GM12874 (cell line): ENCODE data around the gene EPB41L4B.

Experiments
- TF ChIP-seq, protein P1 (sequence below): IDR thresholded peaks from 2 replicates; pipeline ENCODE4 v1.5.1; 2011; ENCODE audit warnings: low read depth, mild to moderate bottlenecking, control low read depth, low read length, moderate library complexity; ENCODE audit not compliant: insufficient read depth

EPB41L4B gene

GRCh38 chr9:109138421-109138820, 182.4 kb downstream of the EPB41L4B start:
- TF ChIP-seq, protein P1, sequence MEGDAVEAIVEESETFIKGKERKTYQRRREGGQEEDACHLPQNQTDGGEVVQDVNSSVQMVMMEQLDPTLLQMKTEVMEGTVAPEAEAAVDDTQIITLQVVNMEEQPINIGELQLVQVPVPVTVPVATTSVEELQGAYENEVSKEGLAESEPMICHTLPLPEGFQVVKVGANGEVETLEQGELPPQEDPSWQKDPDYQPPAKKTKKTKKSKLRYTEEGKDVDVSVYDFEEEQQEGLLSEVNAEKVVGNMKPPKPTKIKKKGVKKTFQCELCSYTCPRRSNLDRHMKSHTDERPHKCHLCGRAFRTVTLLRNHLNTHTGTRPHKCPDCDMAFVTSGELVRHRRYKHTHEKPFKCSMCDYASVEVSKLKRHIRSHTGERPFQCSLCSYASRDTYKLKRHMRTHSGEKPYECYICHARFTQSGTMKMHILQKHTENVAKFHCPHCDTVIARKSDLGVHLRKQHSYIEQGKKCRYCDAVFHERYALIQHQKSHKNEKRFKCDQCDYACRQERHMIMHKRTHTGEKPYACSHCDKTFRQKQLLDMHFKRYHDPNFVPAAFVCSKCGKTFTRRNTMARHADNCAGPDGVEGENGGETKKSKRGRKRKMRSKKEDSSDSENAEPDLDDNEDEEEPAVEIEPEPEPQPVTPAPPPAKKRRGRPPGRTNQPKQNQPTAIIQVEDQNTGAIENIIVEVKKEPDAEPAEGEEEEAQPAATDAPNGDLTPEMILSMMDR, result no peak

- TF ChIP-seq, protein P1, result no peak
Measured at GRCh38 chr9:109134167-109134578, 186.7 kb downstream of the EPB41L4B start.

GRCh38 chr9:109133533-109133932, 187.3 kb downstream of the EPB41L4B start:
- TF ChIP-seq, protein P1, result no peak

GRCh38 chr9:109132567-109133021, 188.3 kb downstream of the EPB41L4B start:
- TF ChIP-seq, protein P1, result no peak

DNA sequence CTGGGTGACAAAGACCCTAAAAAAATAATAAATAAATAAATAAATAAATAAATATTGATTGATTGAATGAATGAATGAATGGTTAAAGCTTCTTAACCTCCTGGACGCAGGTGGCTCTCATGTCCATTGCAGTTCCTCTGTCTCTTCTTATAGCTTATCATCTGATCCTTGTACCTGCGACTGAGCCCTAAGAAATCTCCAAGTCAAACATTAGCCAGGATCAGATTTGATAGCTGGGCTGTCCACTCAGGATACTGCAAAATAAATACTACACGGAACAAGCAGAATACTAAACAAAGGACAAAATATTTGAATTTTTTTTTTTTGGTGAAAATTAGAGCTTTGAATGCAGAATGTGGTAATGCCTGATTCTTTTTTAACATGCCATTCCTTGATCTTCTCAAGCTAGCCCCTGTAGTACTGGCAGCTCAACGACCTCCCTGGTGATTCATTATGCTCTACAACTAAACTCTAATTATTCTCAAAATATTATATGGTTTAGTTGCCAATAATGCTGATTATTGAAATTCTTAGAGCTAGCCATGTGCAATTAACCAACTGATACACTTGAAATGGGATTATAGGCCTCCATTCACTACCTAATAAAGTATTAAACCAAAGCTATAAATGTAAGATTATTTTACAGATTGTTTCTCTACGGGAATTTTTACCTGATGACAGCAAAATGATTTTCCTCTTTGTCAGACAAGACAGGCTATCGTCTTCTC, 191.2 kb downstream of the EPB41L4B start:
- TF ChIP-seq, protein P1, result no peak

GRCh38 chr9:109124121-109124520, 196.7 kb downstream of the EPB41L4B start:
- TF ChIP-seq, protein P1, result no peak

- TF ChIP-seq, protein P1, result no peak
Measured at GRCh38 chr9:109122726-109123621, 197.9 kb downstream of the EPB41L4B start.
